HepG2 (cell line): ENCODE data around the gene INKA1. TPM values are rescaled to one million over a fixed set of nuclear protein-coding genes. Genes with fewer than 3 reads are reported as not detected.

Experiments
- ATAC-seq: fragments of 200-7000 bp; cut with Tn5 transposase; 3 replicates; pipeline ENCODE4 v1.9.1; 2020; ENCODE audit warnings: mild to moderate bottlenecking, moderate library complexity
- BruUV-seq: library from RNA; stranded (reverse); fragments of 400-500 nt; replicated peaks from 2 replicates; lab custom pipeline; 2021; lab: Mats Ljungman, UMichigan
- CTCF ChIA-PET: fragments of 300-600 bp; formaldehyde crosslinking; extraction: SDS; loops from one replicate; lab custom pipeline; 2021; ENCODE audit warnings: low total read pairs, inconsistent platforms, low intra/inter-chr PET ratio; lab: Yijun Ruan, JAX
- POLR2A ChIA-PET: fragments of 350-600 bp; sonication (Branson Sonifier 250); formaldehyde crosslinking; loops from one replicate; lab custom pipeline; 2020; ENCODE audit warnings: antibody characterized with exemption, inconsistent platforms; lab: Yijun Ruan, JAX
- DNase-seq: peaks from one replicate; pipeline ENCODE4 v3.0.0-alpha.2; 2015; ENCODE audit warnings: low spot score
- FAIRE-seq: peaks from 3 replicates; lab custom pipeline; 2011; peaks lifted over from hg19 to GRCh38; lab: Jason Lieb, UNC
- H2AFZ ChIP-seq: one replicate; pipeline ENCODE4 v1.6.1; 2011; ENCODE audit warnings: low read length, inconsistent platforms
- H3K27ac ChIP-seq: fragments of 300-600 bp; 3 replicates; pipeline ENCODE4 v1.8.0; 2011; ENCODE audit warnings: mixed run types, mild to moderate bottlenecking, mixed read lengths, low read length, inconsistent platforms; ENCODE audit not compliant: insufficient read depth; ENCODE audit errors: extremely low read length
- H3K27me3 ChIP-seq, 2 experiments: fragments of 200-600 bp in 1 of 2; 2 replicates in 1 of 2; 3 replicates in 1 of 2; pipeline versions ENCODE4 v1.6.0 to v1.8.0; 2011; ENCODE audit warnings: low read length in 2 of 2, mild to moderate bottlenecking in 2 of 2, moderate library complexity in 2 of 2, inconsistent platforms in 1 of 2; ENCODE audit not compliant: insufficient read depth in 2 of 2, control insufficient read depth in 1 of 2
- H3K36me3 ChIP-seq, 2 experiments: fragments of 200-600 bp in 1 of 2; replicated peaks in 1 of 2; 2 replicates in 1 of 2; 3 replicates in 1 of 2; pipeline versions ENCODE4 v1.5.1 to v1.8.0; 2011; ENCODE audit warnings: low read length in 2 of 2, inconsistent platforms in 1 of 2; ENCODE audit not compliant: insufficient read depth in 2 of 2, control insufficient read depth in 1 of 2
- H3K4me1 ChIP-seq: 2 replicates; pipeline ENCODE4 v1.5.1; 2012; ENCODE audit warnings: low read length, inconsistent platforms; ENCODE audit not compliant: insufficient read depth
- H3K4me2 ChIP-seq: 2 replicates; pipeline ENCODE4 v1.6.0; 2011; ENCODE audit warnings: low read depth, low read length, inconsistent platforms
- H3K4me3 ChIP-seq, 3 experiments: fragments of 200-600 bp in 1 of 3; sonication (generic), shearing (Covaris generic) in 1 of 3; replicated peaks in 1 of 3; 2 replicates each; pipeline ENCODE4 v1.5.1; 2011 to 2016; ENCODE audit warnings: low read length in 3 of 3, inconsistent platforms in 2 of 3, low read depth in 2 of 3, mild to moderate bottlenecking in 2 of 3, control low read depth in 1 of 3, mixed read lengths in 1 of 3; ENCODE audit not compliant: insufficient read depth in 1 of 3
- H3K79me2 ChIP-seq: one replicate; pipeline ENCODE4 v1.6.1; 2011; ENCODE audit warnings: low read length, inconsistent platforms; ENCODE audit not compliant: insufficient read depth
- H3K9ac ChIP-seq: 2 replicates; pipeline ENCODE4 v1.6.0; 2011; ENCODE audit warnings: mild to moderate bottlenecking, low read depth, low read length, inconsistent platforms; ENCODE audit not compliant: insufficient read depth
- H3K9me3 ChIP-seq: 2 replicates; pipeline ENCODE4 v1.5.1; 2012; ENCODE audit warnings: mild to moderate bottlenecking, low read length
- H4K20me1 ChIP-seq: 2 replicates; pipeline ENCODE4 v1.6.0; 2011; ENCODE audit warnings: inconsistent platforms, mild to moderate bottlenecking, low read length, moderate library complexity; ENCODE audit not compliant: insufficient read depth
- ARNT ChIP-seq: fragments of 450-650 bp; IDR thresholded peaks from 2 replicates; pipeline ENCODE4 v1.6.1; 2017
- GLI4 ChIP-seq: sonication (generic); formaldehyde crosslinking; IDR thresholded peaks from 2 replicates; pipeline ENCODE4 v1.5.1; 2020; ENCODE audit warnings: missing genetic modification reagents, mild to moderate bottlenecking, moderate library complexity, borderline replicate concordance
- KDM1A ChIP-seq: IDR thresholded peaks from 2 replicates; pipeline ENCODE4 v1.6.1; 2016; ENCODE audit warnings: missing compliant biosample characterization
- KMT2A ChIP-seq: sonication (generic); formaldehyde crosslinking; IDR thresholded peaks from 2 replicates; pipeline ENCODE4 v1.4.0; 2020; ENCODE audit warnings: missing genetic modification reagents
- NFRKB ChIP-seq: fragments of 450-650 bp; IDR thresholded peaks from 2 replicates; pipeline ENCODE4 v1.6.1; 2017
- PAF1 ChIP-seq: IDR thresholded peaks from 2 replicates; pipeline ENCODE4 v1.6.1; 2016; ENCODE audit warnings: missing genetic modification reagents, missing compliant biosample characterization
- PCBP1 ChIP-seq: fragments of 200-400 bp; formaldehyde crosslinking; IDR thresholded peaks from 2 replicates; pipeline ENCODE4 v1.6.1; 2017; ENCODE audit warnings: mild to moderate bottlenecking, low read depth, low read length, borderline replicate concordance
- TAF1 ChIP-seq: sonication (generic); formaldehyde crosslinking; IDR thresholded peaks from 2 replicates; pipeline ENCODE4 v1.4.0; 2020; ENCODE audit warnings: missing genetic modification reagents
- ZFP36 ChIP-seq: fragments of 150-350 bp; IDR thresholded peaks from 2 replicates; pipeline ENCODE4 v1.6.1; 2018; ENCODE audit warnings: borderline replicate concordance, low read length, low read depth; ENCODE audit not compliant: partially characterized antibody
- ZNF274 ChIP-seq: sonication (generic); formaldehyde crosslinking; IDR thresholded peaks from 2 replicates; pipeline ENCODE4 v1.5.1; 2020; ENCODE audit warnings: mild to moderate bottlenecking, missing genetic modification reagents
- ZNF382 ChIP-seq: sonication (generic); formaldehyde crosslinking; IDR thresholded peaks from 2 replicates; pipeline ENCODE4 v1.5.0; 2020; ENCODE audit warnings: missing genetic modification reagents, mild to moderate bottlenecking, borderline replicate concordance
- ZNF580 ChIP-seq: IDR thresholded peaks from 2 replicates; pipeline ENCODE4 v1.6.1; 2016; ENCODE audit warnings: low read depth, borderline replicate concordance
- ZNF616 ChIP-seq: sonication (generic); formaldehyde crosslinking; IDR thresholded peaks from 2 replicates; pipeline ENCODE4 v1.5.0; 2020; ENCODE audit warnings: low read depth, mild to moderate bottlenecking, missing genetic modification reagents
- ZNF773 ChIP-seq: sonication (generic); formaldehyde crosslinking; IDR thresholded peaks from 2 replicates; pipeline ENCODE4 v1.4.0; 2020; ENCODE audit warnings: missing genetic modification reagents, borderline replicate concordance
- ZNF784 ChIP-seq: sonication (generic); formaldehyde crosslinking; IDR thresholded peaks from 2 replicates; pipeline ENCODE4 v1.5.1; 2020; ENCODE audit warnings: missing genetic modification reagents, mild to moderate bottlenecking, borderline replicate concordance
- WGBS: methylation state at CpG from one replicate; pipeline ENCODE4 v1.1.6; 2017; ENCODE audit warnings: low lambda C conversion rate; 5-methylcytosine and 5-hydroxymethylcytosine counted together
- in situ Hi-C: cut with HindIII; loops from 2 replicates; pipeline ENCODE4 v1.10.0; 2017; ENCODE audit warnings: low pct_unique_long_range_greater_than_20kb; ENCODE audit not compliant: extremely low pct_ligation_motif_present
- intact Hi-C: fragments of 100-400 bp; cut with micrococcal nuclease; formaldehyde crosslinking; loops from one replicate; pipeline ENCODE4 v1.10.0; 2022; ENCODE audit not compliant: unreplicated experiment
- polyA plus RNA-seq, 8 experiments: library from polyadenylated mRNA; depleted of rRNA in 3 of 8; stranded (reverse) in 7 of 8; unstranded in 1 of 8; fragments of >200 nt; fragmentation: Illumina TruSeq in 4 of 8; extraction: Trizol in 4 of 8; gene quantifications; 2 replicates each; pipeline versions ENCODE4 v1.2.1 to v1.2.3, GENCODE V29; 2011 to 2016; ENCODE audit warnings: low read depth in 4 of 8, missing spikeins in 1 of 8, mixed read lengths in 1 of 8; ENCODE audit not compliant: insufficient read depth in 1 of 8
- total RNA-seq, 5 experiments: library from RNA; depleted of rRNA; stranded (reverse); fragments of >200 nt; fragmentation: Illumina TruSeq; extraction: Trizol; gene quantifications; 2 replicates each; pipeline ENCODE4 v1.2.3, GENCODE V29; 2016; ENCODE audit warnings: low read depth in 1 of 5
- TF ChIP-seq, protein P1 (sequence below): sonication (generic); formaldehyde crosslinking; IDR thresholded peaks from 2 replicates; pipeline ENCODE4 v1.4.0; 2020; ENCODE audit warnings: mild to moderate bottlenecking, missing genetic modification reagents
- TF ChIP-seq, protein P2 (sequence below): sonication (generic); formaldehyde crosslinking; IDR thresholded peaks from 2 replicates; pipeline ENCODE4 v1.5.0; 2020; ENCODE audit warnings: missing genetic modification reagents, mild to moderate bottlenecking, borderline replicate concordance

INKA1 gene
- total and polyA plus RNA-seq, 2 of the 13 experiments (the other 11 are each of a cell fraction or from before 2014, with no cell fraction given): 0.22 to 0.41 TPM

GRCh38 chr3:49788056-49788455 lies 15.0 kb upstream of the INKA1 start:
- H3K9ac ChIP-seq: no peak overlapping the region
- no peak for ATAC-seq
- H3K79me2 ChIP-seq: peaks cover 26% of the 10 kb centered on the region
- no peaks in the 10 kb centered on the region; a peak in 1 of 5 replicates for H3K27me3 ChIP-seq
- H3K4me1 ChIP-seq: peaks cover 40% of the 10 kb centered on the region
- POLR2A ChIA-PET: interaction anchor here (1.6 kb wide), 1 partner anchor 15 kb away, joined by 7 read pairs; the partner anchor contains the start of gene INKA1
- no peak for TF ChIP-seq NFRKB
- no peak for TF ChIP-seq ARNT
- no peak for TF ChIP-seq ZNF784 (CRISPR knock-in tag)
- no peak for TF ChIP-seq ZNF616 (CRISPR knock-in tag)
- TF ChIP-seq, protein P1, sequence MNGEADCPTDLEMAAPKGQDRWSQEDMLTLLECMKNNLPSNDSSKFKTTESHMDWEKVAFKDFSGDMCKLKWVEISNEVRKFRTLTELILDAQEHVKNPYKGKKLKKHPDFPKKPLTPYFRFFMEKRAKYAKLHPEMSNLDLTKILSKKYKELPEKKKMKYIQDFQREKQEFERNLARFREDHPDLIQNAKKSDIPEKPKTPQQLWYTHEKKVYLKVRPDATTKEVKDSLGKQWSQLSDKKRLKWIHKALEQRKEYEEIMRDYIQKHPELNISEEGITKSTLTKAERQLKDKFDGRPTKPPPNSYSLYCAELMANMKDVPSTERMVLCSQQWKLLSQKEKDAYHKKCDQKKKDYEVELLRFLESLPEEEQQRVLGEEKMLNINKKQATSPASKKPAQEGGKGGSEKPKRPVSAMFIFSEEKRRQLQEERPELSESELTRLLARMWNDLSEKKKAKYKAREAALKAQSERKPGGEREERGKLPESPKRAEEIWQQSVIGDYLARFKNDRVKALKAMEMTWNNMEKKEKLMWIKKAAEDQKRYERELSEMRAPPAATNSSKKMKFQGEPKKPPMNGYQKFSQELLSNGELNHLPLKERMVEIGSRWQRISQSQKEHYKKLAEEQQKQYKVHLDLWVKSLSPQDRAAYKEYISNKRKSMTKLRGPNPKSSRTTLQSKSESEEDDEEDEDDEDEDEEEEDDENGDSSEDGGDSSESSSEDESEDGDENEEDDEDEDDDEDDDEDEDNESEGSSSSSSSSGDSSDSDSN (CRISPR knock-in tag): no peak
- TF ChIP-seq ZNF580 (CRISPR knock-in tag): no peak
- TF ChIP-seq, protein P2, sequence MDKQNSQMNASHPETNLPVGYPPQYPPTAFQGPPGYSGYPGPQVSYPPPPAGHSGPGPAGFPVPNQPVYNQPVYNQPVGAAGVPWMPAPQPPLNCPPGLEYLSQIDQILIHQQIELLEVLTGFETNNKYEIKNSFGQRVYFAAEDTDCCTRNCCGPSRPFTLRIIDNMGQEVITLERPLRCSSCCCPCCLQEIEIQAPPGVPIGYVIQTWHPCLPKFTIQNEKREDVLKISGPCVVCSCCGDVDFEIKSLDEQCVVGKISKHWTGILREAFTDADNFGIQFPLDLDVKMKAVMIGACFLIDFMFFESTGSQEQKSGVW (CRISPR knock-in tag): no peak
- no peak for TF ChIP-seq GLI4 (CRISPR knock-in tag)
- TF ChIP-seq ZNF773: no peak
- TF ChIP-seq TAF1 (CRISPR knock-in tag): no peak
- TF ChIP-seq KMT2A (CRISPR knock-in tag): no peak
- no peak for TF ChIP-seq PAF1 (CRISPR knock-in tag)
- TF ChIP-seq ZNF274 (CRISPR knock-in tag): no peak
- TF ChIP-seq KDM1A (CRISPR knock-in tag): no peak
- no peak for TF ChIP-seq ZFP36
- no peak for TF ChIP-seq ZNF382 (CRISPR knock-in tag)
- no peak for TF ChIP-seq PCBP1
- TF ChIP-seq, all 625 proteins: peak for 0
- H3K27ac ChIP-seq: no peak overlapping the region
- BruUV-seq: no TSS peak
- 87% methylated on average over 2 of the region's 2 CpGs for WGBS
- no peaks in the 10 kb centered on the region for H4K20me1 ChIP-seq
- DNase-seq (no peak), FAIRE-seq (no peak)
- in situ Hi-C loops (no loop called here), intact Hi-C loops (loop anchor here (5.0 kb wide), 1 partner anchor 56 kb away; no protein-coding TSS in a partner anchor)
- H3K9me3 ChIP-seq: no peaks in the 10 kb centered on the region
- no peak overlapping the region for H3K4me2 ChIP-seq
- no peak overlapping the region for H3K4me3 ChIP-seq
- H3K36me3 ChIP-seq: 0 out of 5 replicates have a peak, but pooled peaks cover 0 to 1% of the 10 kb centered on the region in 2 experiments
- no peak overlapping the region for H2AFZ ChIP-seq
- CTCF ChIA-PET: no interaction called here
